Fibroblast of lung (primary cell): ENCODE results near the gene OR2T1. TPM values are rescaled to one million over a fixed set of nuclear protein-coding genes. Genes with fewer than 3 reads are reported as not detected.
"Not testable (repeated sequence)": the region's sequence is repeated elsewhere in the genome, so short reads cannot be mapped to it uniquely, and the experiment has no call there.

Experiments
- DNase-seq, 2 donors: peaks; one replicate each; pipeline versions ENCODE4 v3.0.0 to v3.0.0-alpha.2; 2010; ENCODE audit warnings: low read depth in 2 of 2
- H2AFZ ChIP-seq: 2 replicates; pipeline ENCODE4 v1.5.1; 2012; ENCODE audit warnings: low read length, control low read depth, inconsistent platforms
- H3K27ac ChIP-seq: 2 replicates; pipeline ENCODE4 v1.5.1; 2011; ENCODE audit warnings: low read length, control low read depth; ENCODE audit not compliant: insufficient read depth
- H3K27me3 ChIP-seq: 2 replicates; pipeline ENCODE4 v1.5.1; 2011; ENCODE audit warnings: mild to moderate bottlenecking, low read length; ENCODE audit not compliant: control insufficient read depth, insufficient read depth
- H3K36me3 ChIP-seq: 2 replicates; pipeline ENCODE4 v1.5.1; 2011; ENCODE audit warnings: low read length; ENCODE audit not compliant: control insufficient read depth, insufficient read depth
- H3K4me1 ChIP-seq: 2 replicates; pipeline ENCODE4 v1.5.1; 2011; ENCODE audit warnings: low read length; ENCODE audit not compliant: control insufficient read depth, insufficient read depth; ENCODE audit errors: extremely low read depth
- H3K4me2 ChIP-seq: 2 replicates; pipeline ENCODE4 v1.5.1; 2011; ENCODE audit warnings: low read length, control low read depth; ENCODE audit not compliant: insufficient read depth; ENCODE audit errors: extremely low read depth
- H3K4me3 ChIP-seq, 4 experiments: fragments of 200-600 bp in 1 of 4; sonication (generic) in 1 of 4; replicated peaks in 1 of 4; 2 replicates each; pipeline ENCODE4 v1.5.1; 2011 to 2016; ENCODE audit warnings: low read length in 4 of 4, low read depth in 3 of 4, mild to moderate bottlenecking in 3 of 4, control low read depth in 2 of 4, inconsistent platforms in 1 of 4, mixed read lengths in 1 of 4; ENCODE audit not compliant: insufficient read depth in 1 of 4; ENCODE audit errors: control extremely low read depth in 1 of 4
- H3K79me2 ChIP-seq: 2 replicates; pipeline ENCODE4 v1.5.1; 2012; ENCODE audit warnings: mild to moderate bottlenecking, low read length, inconsistent platforms; ENCODE audit not compliant: control insufficient read depth, insufficient read depth
- H3K9ac ChIP-seq: 2 replicates; pipeline ENCODE4 v1.5.1; 2011; ENCODE audit warnings: mild to moderate bottlenecking, low read length, control low read depth; ENCODE audit not compliant: insufficient read depth
- H3K9me3 ChIP-seq: 2 replicates; pipeline ENCODE4 v1.5.1; 2012; ENCODE audit warnings: low read depth, low read length; ENCODE audit not compliant: control insufficient read depth, insufficient read depth
- H4K20me1 ChIP-seq: 2 replicates; pipeline ENCODE4 v1.5.1; 2011; ENCODE audit warnings: low read length; ENCODE audit not compliant: control insufficient read depth, insufficient read depth; ENCODE audit errors: extremely low read depth
- EZH2 ChIP-seq: IDR thresholded peaks from 2 replicates; pipeline ENCODE4 v1.5.1; 2012; ENCODE audit warnings: low read length, control low read depth, mild to moderate bottlenecking; ENCODE audit errors: missing control alignments
- polyA plus RNA-seq, 2 donors: library from polyadenylated mRNA; depleted of rRNA in 1 of 2; stranded (reverse) in 1 of 2; unstranded in 1 of 2; fragments of >200 nt; gene quantifications; 2 replicates each; pipeline ENCODE4 v1.2.1, GENCODE V29; 2011 to 2012; ENCODE audit warnings: missing spikeins in 1 of 2
- total RNA-seq: library from RNA; depleted of rRNA; stranded (reverse); fragments of >200 nt; gene quantifications from 2 replicates; pipeline ENCODE4 v1.2.1, GENCODE V29; 2014
- TF ChIP-seq, protein P1 (sequence below), 2 donors: IDR thresholded peaks in 1 of 2; conservative IDR thresholded peaks in 1 of 2; 1 replicate in 1 of 2; 2 replicates in 1 of 2; pipeline ENCODE4 v1.5.1; 2011 to 2012; ENCODE audit warnings: low read length in 2 of 2, control low read depth in 1 of 2, inconsistent platforms in 1 of 2, low read depth in 1 of 2, mild to moderate bottlenecking in 1 of 2

Gene OR2T1
- total and polyA plus RNA-seq, 2 donors (not counting 1 experiment from before 2014, with no cell fraction given), result not detected

DNA sequence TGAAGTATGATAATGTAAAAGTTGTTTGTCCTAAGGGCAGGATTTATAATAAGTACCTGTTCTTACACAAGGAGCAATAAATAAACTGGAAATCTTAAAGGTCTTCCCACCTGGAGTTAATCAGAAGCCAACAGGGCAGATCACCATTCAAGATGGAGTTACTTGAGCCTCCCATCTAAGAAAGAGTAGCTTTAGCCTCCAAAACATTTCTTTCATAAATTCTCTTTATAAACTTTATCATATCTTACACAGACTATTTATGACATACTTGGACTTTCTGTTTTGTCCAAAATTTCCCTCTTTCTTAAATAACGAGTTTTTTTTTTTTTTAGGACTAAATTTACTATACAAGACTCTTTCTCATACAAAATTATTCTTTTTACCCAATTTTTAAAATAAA is 18.5 kb downstream of the OR2T1 start:
- Histone ChIP-seq H4K20me1 (no peaks in the 10 kb centered on the region), H3K36me3 (no peaks in the 10 kb centered on the region), H3K9me3 (no peaks in the 10 kb centered on the region), H3K4me3 (no peak overlapping the region), H3K9ac (no peak overlapping the region), H3K27ac (no peak overlapping the region), H3K27me3 (no peaks in the 10 kb centered on the region), H2AFZ (no peak overlapping the region), H3K4me2 (no peak overlapping the region), H3K79me2 (no peaks in the 10 kb centered on the region), H3K4me1 (no peaks in the 10 kb centered on the region)
- DNase-seq, result peak in 1 of 2 donors; percentile 3
- TF ChIP-seq EZH2, result no peak
- TF ChIP-seq, protein P1, sequence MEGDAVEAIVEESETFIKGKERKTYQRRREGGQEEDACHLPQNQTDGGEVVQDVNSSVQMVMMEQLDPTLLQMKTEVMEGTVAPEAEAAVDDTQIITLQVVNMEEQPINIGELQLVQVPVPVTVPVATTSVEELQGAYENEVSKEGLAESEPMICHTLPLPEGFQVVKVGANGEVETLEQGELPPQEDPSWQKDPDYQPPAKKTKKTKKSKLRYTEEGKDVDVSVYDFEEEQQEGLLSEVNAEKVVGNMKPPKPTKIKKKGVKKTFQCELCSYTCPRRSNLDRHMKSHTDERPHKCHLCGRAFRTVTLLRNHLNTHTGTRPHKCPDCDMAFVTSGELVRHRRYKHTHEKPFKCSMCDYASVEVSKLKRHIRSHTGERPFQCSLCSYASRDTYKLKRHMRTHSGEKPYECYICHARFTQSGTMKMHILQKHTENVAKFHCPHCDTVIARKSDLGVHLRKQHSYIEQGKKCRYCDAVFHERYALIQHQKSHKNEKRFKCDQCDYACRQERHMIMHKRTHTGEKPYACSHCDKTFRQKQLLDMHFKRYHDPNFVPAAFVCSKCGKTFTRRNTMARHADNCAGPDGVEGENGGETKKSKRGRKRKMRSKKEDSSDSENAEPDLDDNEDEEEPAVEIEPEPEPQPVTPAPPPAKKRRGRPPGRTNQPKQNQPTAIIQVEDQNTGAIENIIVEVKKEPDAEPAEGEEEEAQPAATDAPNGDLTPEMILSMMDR (conservative IDR thresholded peaks at IDR 0.05 in 1 of 2, IDR thresholded peaks at IDR 0.05 in 1 of 2; ENCODE audit: low read depth in 1 of 2, low read length in 2 of 2), result no peak

DNA sequence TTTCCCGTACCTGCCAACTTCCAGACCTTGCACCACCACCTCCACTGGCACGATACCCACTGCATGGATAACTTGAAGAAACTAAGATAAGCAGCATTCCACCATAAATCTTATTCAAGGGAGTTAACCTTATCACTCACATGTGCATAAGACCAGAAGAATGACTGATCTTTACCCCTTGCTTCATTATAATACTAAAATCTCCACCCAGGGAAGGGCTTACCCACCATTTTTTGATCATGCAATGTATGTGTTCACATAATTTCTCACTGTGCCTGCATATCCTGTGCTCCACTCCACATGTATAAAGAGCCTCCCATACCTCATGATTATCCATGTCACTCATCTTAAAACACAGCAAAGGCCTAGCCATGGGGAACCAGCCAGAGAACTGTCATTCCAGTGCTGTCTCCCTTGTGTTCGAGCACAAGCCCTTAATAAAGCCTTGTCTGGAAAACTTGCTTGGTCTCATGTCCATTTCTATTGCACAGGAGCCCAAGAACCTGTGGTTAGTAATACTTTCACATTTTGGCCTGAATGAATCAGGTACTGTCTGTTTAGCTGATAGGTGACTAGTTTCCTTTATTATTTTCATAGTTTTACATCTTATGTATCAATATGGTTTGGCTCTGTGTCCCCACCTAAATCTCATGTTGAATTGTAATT is 24.8 kb downstream of the OR2T1 start:
- H3K27ac ChIP-seq, DNase-seq, H3K4me1 ChIP-seq, H2AFZ ChIP-seq, H3K9me3 ChIP-seq, H3K9ac ChIP-seq, H3K79me2 ChIP-seq, H3K36me3 ChIP-seq, H3K27me3 ChIP-seq, H3K4me2 ChIP-seq, H3K4me3 ChIP-seq, H4K20me1 ChIP-seq: not testable (repeated sequence)

DNA sequence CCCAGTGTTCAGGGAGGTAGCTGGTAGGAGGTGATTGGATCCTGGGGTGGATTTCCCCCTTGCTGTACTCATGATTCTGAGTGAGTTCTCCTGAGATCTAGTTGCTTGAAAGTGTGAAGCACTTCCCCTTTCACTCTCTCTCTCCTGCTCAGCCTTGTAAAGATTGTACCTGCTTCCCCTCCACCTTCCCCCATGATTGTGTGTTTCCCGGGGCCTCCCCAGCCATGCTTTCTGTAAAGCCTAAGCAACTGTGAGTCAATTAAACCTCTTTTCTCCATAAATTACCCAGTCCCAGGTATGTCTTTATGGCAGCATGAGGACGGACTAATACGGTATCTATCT is 25.3 kb downstream of the OR2T1 start:
- not testable (repeated sequence) for H3K4me3 ChIP-seq, H3K36me3 ChIP-seq, H3K4me1 ChIP-seq, H2AFZ ChIP-seq, H3K9ac ChIP-seq, H3K27ac ChIP-seq, H4K20me1 ChIP-seq, H3K79me2 ChIP-seq, H3K9me3 ChIP-seq, DNase-seq, H3K27me3 ChIP-seq, H3K4me2 ChIP-seq

DNA sequence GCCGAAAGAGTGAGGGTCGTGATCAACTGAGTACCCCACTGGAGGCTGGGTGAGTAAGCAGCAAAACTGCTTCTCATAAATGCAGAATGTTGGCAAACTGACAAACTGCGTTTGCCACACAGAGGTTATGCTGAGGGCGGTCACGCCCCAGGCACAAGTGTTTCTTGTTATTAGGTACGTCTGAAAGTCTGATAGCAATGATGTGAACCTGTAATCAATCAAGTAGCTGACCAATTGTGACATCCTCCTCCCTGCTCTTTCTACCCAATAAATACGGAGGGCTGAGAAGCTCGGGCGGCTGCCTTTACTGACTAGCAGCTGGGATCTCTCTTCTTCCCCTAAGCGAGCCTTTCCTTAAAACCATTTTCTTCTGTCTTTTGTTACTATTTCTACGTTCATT is 28.8 kb downstream of the OR2T1 start:
- H3K4me1 ChIP-seq, H3K27ac ChIP-seq, H3K79me2 ChIP-seq, H2AFZ ChIP-seq, H3K36me3 ChIP-seq, H3K4me2 ChIP-seq, H3K9me3 ChIP-seq, DNase-seq, H3K27me3 ChIP-seq, H3K9ac ChIP-seq, H4K20me1 ChIP-seq, H3K4me3 ChIP-seq: not testable (repeated sequence)

DNA sequence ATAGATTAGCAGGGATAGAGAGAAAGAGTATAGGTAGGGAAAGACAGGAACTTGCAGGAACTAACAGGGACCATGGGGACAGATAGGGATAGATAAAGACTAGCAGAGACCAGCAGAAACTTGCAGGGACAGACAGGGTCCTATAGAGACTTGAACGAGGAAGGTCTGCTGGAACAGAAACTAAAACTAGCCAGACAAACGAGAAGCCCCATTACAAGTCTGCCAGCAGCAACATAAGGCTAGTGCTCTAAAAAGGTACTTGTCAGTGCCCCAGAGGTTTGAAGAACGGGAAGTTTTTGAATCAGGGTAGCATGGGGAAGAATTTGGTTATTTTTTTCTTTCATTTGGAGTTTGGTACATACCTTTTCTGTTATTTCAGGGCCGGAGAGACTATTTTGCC is 29.4 kb downstream of the OR2T1 start:
- not testable (repeated sequence) for H3K27ac ChIP-seq, H2AFZ ChIP-seq, H3K27me3 ChIP-seq, H3K79me2 ChIP-seq, H3K4me1 ChIP-seq, DNase-seq, H3K4me3 ChIP-seq, H3K9me3 ChIP-seq, H3K4me2 ChIP-seq, H3K9ac ChIP-seq, H4K20me1 ChIP-seq, H3K36me3 ChIP-seq

DNA sequence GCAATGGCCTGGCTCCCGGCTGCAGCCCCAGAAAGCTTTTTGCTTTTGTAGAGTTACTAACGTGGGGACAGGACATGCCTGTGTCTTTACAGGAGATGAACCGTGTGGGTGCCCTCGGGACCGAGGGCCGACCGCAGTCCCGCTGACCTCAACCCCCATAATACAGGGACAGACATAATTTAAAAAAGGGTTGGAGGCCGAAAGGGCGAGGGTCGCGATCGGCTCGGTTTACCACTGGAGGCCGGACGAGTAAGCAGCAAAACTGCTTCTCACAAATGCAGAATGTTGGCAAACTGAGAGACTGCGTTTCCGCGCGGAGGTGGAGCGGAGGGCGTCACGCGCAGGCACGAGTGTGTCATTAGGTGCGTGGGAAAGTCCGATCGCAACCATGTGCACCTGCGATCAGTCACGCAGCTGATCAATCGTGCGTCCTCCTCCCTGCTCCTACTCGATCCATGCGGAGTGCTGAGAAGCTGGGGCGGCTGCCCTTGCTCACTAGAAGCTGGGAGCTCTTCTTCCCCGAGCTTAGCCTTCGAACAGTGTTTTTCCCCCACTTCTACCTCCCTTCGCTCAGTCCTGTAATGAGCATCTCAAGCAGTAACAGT is 31.1 kb downstream of the OR2T1 start:
- not testable (repeated sequence) for H3K36me3 ChIP-seq, H3K4me3 ChIP-seq, H2AFZ ChIP-seq, H3K27ac ChIP-seq, H3K27me3 ChIP-seq, DNase-seq, H3K9ac ChIP-seq, H4K20me1 ChIP-seq, H3K9me3 ChIP-seq, H3K4me2 ChIP-seq, H3K4me1 ChIP-seq, H3K79me2 ChIP-seq
